GM19395 (cell line): Measurements from ENCODE around the gene FASN.

Experiments
- ATAC-seq: cut with Tn5 transposase; IDR thresholded peaks from one replicate; pipeline ENCODE4 v1.9.1; 2021; ENCODE audit warnings: mild to moderate bottlenecking, moderate library complexity; ENCODE audit not compliant: unreplicated experiment

Gene FASN

GRCh38 chr17:82118168-82118814 is 20.3 kb upstream of the FASN start:
- ATAC-seq = no peak

- ATAC-seq = no peak
These were observed 19.4 kb upstream of the FASN start for GRCh38 chr17:82117139-82118090.

GRCh38 chr17:82116246-82116645 is 18.2 kb upstream of the FASN start:
- ATAC-seq = no peak

GRCh38 chr17:82114872-82115271 is 16.8 kb upstream of the FASN start:
- ATAC-seq = no peak

GRCh38 chr17:82114447-82114846 is 16.4 kb upstream of the FASN start:
- no peak for ATAC-seq

- no peak for ATAC-seq
These were observed 15.9 kb upstream of the FASN start for GRCh38 chr17:82113941-82114340.

GRCh38 chr17:82113422-82113821 is 15.4 kb upstream of the FASN start:
- no peak for ATAC-seq

- ATAC-seq = no peak
These were observed 14.9 kb upstream of the FASN start for GRCh38 chr17:82112914-82113311.

- no peak for ATAC-seq
These were observed 14.3 kb upstream of the FASN start for GRCh38 chr17:82112181-82112913.

GRCh38 chr17:82110298-82110697 is 12.3 kb upstream of the FASN start:
- ATAC-seq = no peak

- no peak for ATAC-seq
These were observed 11.0 kb upstream of the FASN start for GRCh38 chr17:82108961-82109475.

- ATAC-seq = no peak
These were observed 10.5 kb upstream of the FASN start for GRCh38 chr17:82108496-82108945.

- ATAC-seq = no peak
These were observed 10.0 kb upstream of the FASN start for GRCh38 chr17:82108038-82108437.

- ATAC-seq = no peak
These were observed 9.4 kb upstream of the FASN start for GRCh38 chr17:82107341-82107860.

- no peak for ATAC-seq
These were observed 8.8 kb upstream of the FASN start for GRCh38 chr17:82106688-82107305.

- ATAC-seq = peak; percentile 88
These were observed 8.0 kb upstream of the FASN start for GRCh38 chr17:82105882-82106687.

GRCh38 chr17:82105417-82105881 is 7.4 kb upstream of the FASN start:
- ATAC-seq = no peak

GRCh38 chr17:82104797-82105416 is 6.9 kb upstream of the FASN start:
- ATAC-seq = no peak
